ENCODE measurements around the gene SLC5A3. TPM values are rescaled to one million over a fixed set of nuclear protein-coding genes. Genes with fewer than 3 reads are reported as not detected.

Gene SLC5A3
- polyA plus RNA-seq, 3 donors: 1.2 to 3.3 (median 1.6) TPM

GRCh38 chr21:34042735-34043134, 30.6 kb upstream of the SLC5A3 start:
- no peaks in the 10 kb centered on the region for H3K4me1 ChIP-seq (ENCODE audit: control insufficient read depth in 1 of 2, insufficient read depth in 2 of 2, low read length in 2 of 2)
- H3K4me3 Mint-ChIP-seq: no peak overlapping the region
- H3K36me3 Mint-ChIP-seq: no peaks in the 10 kb centered on the region
- H3K27me3 Mint-ChIP-seq (ENCODE audit: low read depth in 3 of 3): peaks cover 1 to 5% (median 3%) of the 10 kb centered on the region in 3 donors
- H3K36me3 ChIP-seq (replicated peaks in 1 of 2; ENCODE audit: control insufficient read depth in 1 of 2, insufficient read depth in 2 of 2, low read length in 2 of 2): no peaks in the 10 kb centered on the region
- intact Hi-C loops (cut with micrococcal nuclease): no loop called here
- H2AFZ ChIP-seq (ENCODE audit: insufficient read depth, low read depth, low read length, poor library complexity, severe bottlenecking): no peak overlapping the region
- H4K20me1 ChIP-seq (ENCODE audit: insufficient read depth, low read length): no peaks in the 10 kb centered on the region
- no peak overlapping the region for H3K27ac ChIP-seq (ENCODE audit: low read depth in 1 of 2, low read length in 2 of 2)
- H3K9ac ChIP-seq (ENCODE audit: insufficient read depth, low read length, poor library complexity, severe bottlenecking): no peak overlapping the region
- no peak overlapping the region for H3K27ac Mint-ChIP-seq
- no peaks in the 10 kb centered on the region for H3K79me2 ChIP-seq (ENCODE audit: insufficient read depth, low read length)
- no peak for DNase-seq
- no peak overlapping the region for H3K4me3 ChIP-seq (replicated peaks in 1 of 3; ENCODE audit: low read depth in 2 of 3, low read length in 3 of 3)
- no peak for TF ChIP-seq CTCF (IDR thresholded peaks at IDR 0.05)
- H3K4me1 Mint-ChIP-seq: peaks cover 2% of the 10 kb centered on the region
- H3K27me3 ChIP-seq (ENCODE audit: control insufficient read depth in 2 of 2, insufficient read depth in 2 of 2, low read length in 2 of 2): no peaks in the 10 kb centered on the region
- no peak overlapping the region for H3K4me2 ChIP-seq (replicated peaks; ENCODE audit: extremely low read depth, low read length, poor library complexity, severe bottlenecking)
- WGBS (ENCODE audit: insufficient coverage): no CpG with 5 or more reads among the region's 1 CpG
- H3K9me3 ChIP-seq (replicated peaks in 1 of 2; ENCODE audit: control insufficient read depth in 1 of 2, insufficient read depth in 1 of 2, low read length in 2 of 2): no peaks in the 10 kb centered on the region
- peaks cover 0 to 2% (median 0%) of the 10 kb centered on the region in 7 donors for H3K9me3 Mint-ChIP-seq

- Histone ChIP-seq H4K20me1 (ENCODE audit: insufficient read depth, low read length) (no peaks in the 10 kb centered on the region), H3K27me3 (ENCODE audit: control insufficient read depth in 2 of 2, insufficient read depth in 2 of 2, low read length in 2 of 2) (no peaks in the 10 kb centered on the region), H3K27ac (ENCODE audit: low read depth in 1 of 2, low read length in 2 of 2) (no peak overlapping the region), H3K9ac (ENCODE audit: insufficient read depth, low read length, poor library complexity, severe bottlenecking) (no peak overlapping the region), H3K9me3 (replicated peaks in 1 of 2; ENCODE audit: control insufficient read depth in 1 of 2, insufficient read depth in 1 of 2, low read length in 2 of 2) (no peaks in the 10 kb centered on the region), H3K4me3 (replicated peaks in 1 of 3; ENCODE audit: low read depth in 2 of 3, low read length in 3 of 3) (no peak overlapping the region), H2AFZ (ENCODE audit: insufficient read depth, low read depth, low read length, poor library complexity, severe bottlenecking) (no peak overlapping the region), H3K36me3 (replicated peaks in 1 of 2; ENCODE audit: control insufficient read depth in 1 of 2, insufficient read depth in 2 of 2, low read length in 2 of 2) (no peaks in the 10 kb centered on the region), H3K4me1 (ENCODE audit: control insufficient read depth in 1 of 2, insufficient read depth in 2 of 2, low read length in 2 of 2) (no peaks in the 10 kb centered on the region), H3K79me2 (ENCODE audit: insufficient read depth, low read length) (no peaks in the 10 kb centered on the region), H3K4me2 (replicated peaks; ENCODE audit: extremely low read depth, low read length, poor library complexity, severe bottlenecking) (no peak overlapping the region)
- Mint-ChIP-seq H3K27ac (no peak overlapping the region), H3K27me3 (ENCODE audit: low read depth in 3 of 3) (peaks cover 1 to 5% (median 3%) of the 10 kb centered on the region in 3 donors), H3K4me3 (no peak overlapping the region), H3K9me3 (peaks cover 0 to 2% (median 0%) of the 10 kb centered on the region in 7 donors), H3K4me1 (peaks cover 2% of the 10 kb centered on the region), H3K36me3 (no peaks in the 10 kb centered on the region)
- DNase-seq: no peak
- no CpG with 5 or more reads among the region's 4 CpGs for WGBS (ENCODE audit: insufficient coverage)
- TF ChIP-seq CTCF (IDR thresholded peaks at IDR 0.05): no peak
- intact Hi-C loops (cut with micrococcal nuclease): no loop called here
Measured at GRCh38 chr21:34043333-34043732, 30.0 kb upstream of the SLC5A3 start.

All from CD14-positive monocyte (primary cell).